T-helper 2 cell treated with Interferon-gamma antibody and Interleukin-4, amounts not matched to agents 5 μg/mL and 100 μg/mL, for 36 hours (primary cell): Measurements from ENCODE around the gene TLE4.
"Not testable (repeated sequence)": the region's sequence is repeated elsewhere in the genome, so short reads cannot be mapped to it uniquely, and the experiment has no call there.

ENCODE experiments used
- DNase-seq: peaks from one replicate; pipeline ENCODE4 v3.0.0; 2021; ENCODE audit warnings: low spot score
- H3K27ac Mint-ChIP-seq: one replicate; pipeline ENCODE4 v1.8.0; 2021; ENCODE audit warnings: mild to moderate bottlenecking, mixed read lengths
- H3K27me3 Mint-ChIP-seq: one replicate; pipeline ENCODE4 v1.8.0; 2021; ENCODE audit warnings: low read depth, mixed read lengths
- H3K36me3 Mint-ChIP-seq: one replicate; pipeline ENCODE4 v1.8.0; 2021; ENCODE audit warnings: low read depth, mixed read lengths
- H3K4me1 Mint-ChIP-seq: one replicate; pipeline ENCODE4 v1.8.0; 2021; ENCODE audit warnings: low read depth, mixed read lengths
- H3K4me3 Mint-ChIP-seq: one replicate; pipeline ENCODE4 v1.8.0; 2022; ENCODE audit warnings: mild to moderate bottlenecking, moderate library complexity, mixed read lengths
- H3K9me3 Mint-ChIP-seq: one replicate; pipeline ENCODE4 v1.8.0; 2021; ENCODE audit warnings: mixed read lengths

TLE4 gene

GRCh38 chr9:79603222-79603920 lies 31.6 kb downstream of the TLE4 start:
- peaks cover 37% of the 10 kb centered on the region for H3K36me3 Mint-ChIP-seq
- H3K9me3 Mint-ChIP-seq = peaks cover 23% of the 10 kb centered on the region
- H3K4me1 Mint-ChIP-seq = peaks cover 24% of the 10 kb centered on the region
- no peak for DNase-seq
- H3K27me3 Mint-ChIP-seq = no peaks in the 10 kb centered on the region
- no peak overlapping the region for H3K4me3 Mint-ChIP-seq
- no peak overlapping the region for H3K27ac Mint-ChIP-seq

- Mint-ChIP-seq H3K27me3 (no peaks in the 10 kb centered on the region), H3K36me3 (peaks cover 39% of the 10 kb centered on the region), H3K9me3 (peaks cover 23% of the 10 kb centered on the region), H3K27ac (no peak overlapping the region), H3K4me1 (peaks cover 21% of the 10 kb centered on the region), H3K4me3 (no peak overlapping the region)
- no peak for DNase-seq
Observed at GRCh38 chr9:79604149-79604548, 32.4 kb downstream of the TLE4 start.

GRCh38 chr9:79604921-79605562 lies 33.3 kb downstream of the TLE4 start:
- Mint-ChIP-seq H3K4me3 (no peak overlapping the region), H3K9me3 (peaks cover 23% of the 10 kb centered on the region), H3K27ac (no peak overlapping the region), H3K36me3 (peaks cover 37% of the 10 kb centered on the region), H3K27me3 (no peaks in the 10 kb centered on the region), H3K4me1 (peaks cover 20% of the 10 kb centered on the region)
- no peak for DNase-seq

GRCh38 chr9:79606529-79606928 lies 34.8 kb downstream of the TLE4 start:
- H3K9me3 Mint-ChIP-seq = peaks cover 21% of the 10 kb centered on the region
- not testable (repeated sequence) for H3K27me3 Mint-ChIP-seq, H3K4me3 Mint-ChIP-seq, H3K27ac Mint-ChIP-seq, DNase-seq
- H3K4me1 Mint-ChIP-seq = peaks cover 18% of the 10 kb centered on the region
- H3K36me3 Mint-ChIP-seq = peaks cover 35% of the 10 kb centered on the region

- H3K4me3 Mint-ChIP-seq = no peak overlapping the region
- H3K9me3 Mint-ChIP-seq = peaks cover 8% of the 10 kb centered on the region
- H3K27me3 Mint-ChIP-seq = no peaks in the 10 kb centered on the region
- DNase-seq = no peak
- no peak overlapping the region for H3K27ac Mint-ChIP-seq
- peaks cover 17% of the 10 kb centered on the region for H3K36me3 Mint-ChIP-seq
- H3K4me1 Mint-ChIP-seq = peaks cover 12% of the 10 kb centered on the region
Observed at GRCh38 chr9:79609468-79610018, 37.8 kb downstream of the TLE4 start.

- Mint-ChIP-seq H3K4me3 (no peak overlapping the region), H3K36me3 (peaks cover 21% of the 10 kb centered on the region), H3K4me1 (peaks cover 12% of the 10 kb centered on the region), H3K27me3 (no peaks in the 10 kb centered on the region), H3K9me3 (peaks cover 8% of the 10 kb centered on the region), H3K27ac (no peak overlapping the region)
- no peak for DNase-seq
Observed at GRCh38 chr9:79610019-79610631, 38.4 kb downstream of the TLE4 start.

GRCh38 chr9:79610791-79611614 lies 39.2 kb downstream of the TLE4 start:
- H3K27ac Mint-ChIP-seq = no peak overlapping the region
- peaks cover 12% of the 10 kb centered on the region for H3K4me1 Mint-ChIP-seq
- no peak overlapping the region for H3K4me3 Mint-ChIP-seq
- peaks cover 23% of the 10 kb centered on the region for H3K36me3 Mint-ChIP-seq
- DNase-seq = no peak
- peaks cover 8% of the 10 kb centered on the region for H3K9me3 Mint-ChIP-seq
- no peaks in the 10 kb centered on the region for H3K27me3 Mint-ChIP-seq

GRCh38 chr9:79613145-79613544 lies 41.4 kb downstream of the TLE4 start:
- Mint-ChIP-seq H3K4me3 (no peak overlapping the region), H3K4me1 (peaks cover 10% of the 10 kb centered on the region), H3K9me3 (no peaks in the 10 kb centered on the region), H3K27me3 (no peaks in the 10 kb centered on the region), H3K36me3 (peaks cover 11% of the 10 kb centered on the region), H3K27ac (no peak overlapping the region)
- DNase-seq = no peak

GRCh38 chr9:79615038-79615437 lies 43.3 kb downstream of the TLE4 start:
- H3K27ac Mint-ChIP-seq = no peak overlapping the region
- peaks cover 17% of the 10 kb centered on the region for H3K4me1 Mint-ChIP-seq
- H3K36me3 Mint-ChIP-seq = peaks cover 13% of the 10 kb centered on the region
- no peaks in the 10 kb centered on the region for H3K27me3 Mint-ChIP-seq
- no peak for DNase-seq
- no peak overlapping the region for H3K4me3 Mint-ChIP-seq
- no peaks in the 10 kb centered on the region for H3K9me3 Mint-ChIP-seq

- Mint-ChIP-seq H3K27ac (no peak overlapping the region), H3K9me3 (no peaks in the 10 kb centered on the region), H3K36me3 (peaks cover 14% of the 10 kb centered on the region), H3K27me3 (no peaks in the 10 kb centered on the region), H3K4me1 (peaks cover 15% of the 10 kb centered on the region), H3K4me3 (no peak overlapping the region)
- no peak for DNase-seq
Observed at GRCh38 chr9:79616013-79616412, 44.2 kb downstream of the TLE4 start.

GRCh38 chr9:79616971-79617370 lies 45.2 kb downstream of the TLE4 start:
- Mint-ChIP-seq H3K27ac (no peak overlapping the region), H3K4me3 (no peak overlapping the region), H3K9me3 (no peaks in the 10 kb centered on the region), H3K27me3 (no peaks in the 10 kb centered on the region), H3K4me1 (peaks cover 13% of the 10 kb centered on the region), H3K36me3 (peaks cover 17% of the 10 kb centered on the region)
- no peak for DNase-seq

- H3K27ac Mint-ChIP-seq = no peak overlapping the region
Observed at GRCh38 chr9:79617395-79617794, 45.6 kb downstream of the TLE4 start.

GRCh38 chr9:79619930-79620329 lies 48.2 kb downstream of the TLE4 start:
- Mint-ChIP-seq H3K9me3 (no peaks in the 10 kb centered on the region), H3K4me1 (peaks cover 20% of the 10 kb centered on the region), H3K4me3 (no peak overlapping the region), H3K27me3 (no peaks in the 10 kb centered on the region), H3K36me3 (peaks cover 16% of the 10 kb centered on the region), H3K27ac (no peak overlapping the region)
- no peak for DNase-seq

More at GRCh38 chr9:79617395-79617794, 45.6 kb downstream of the TLE4 start:
- H3K36me3 Mint-ChIP-seq = peaks cover 17% of the 10 kb centered on the region
- H3K27me3 Mint-ChIP-seq = no peaks in the 10 kb centered on the region
- H3K4me3 Mint-ChIP-seq = no peak overlapping the region
- no peaks in the 10 kb centered on the region for H3K9me3 Mint-ChIP-seq
- H3K4me1 Mint-ChIP-seq = peaks cover 11% of the 10 kb centered on the region
- no peak for DNase-seq
